Lung (tissue), 12 donors: Measurements from ENCODE around the gene USP3. TPM values are rescaled to one million over a fixed set of nuclear protein-coding genes. Genes with fewer than 3 reads are reported as not detected.

Experiments
- ATAC-seq: fragments of 200-7000 bp; cut with Tn5 transposase; one replicate; pipeline ENCODE4 v1.9.1; 2020; ENCODE audit warnings: moderate number of reproducible peaks; ENCODE audit not compliant: insufficient read depth, low FRiP score
- DNase-seq, 3 donors: peaks; one replicate each; pipeline ENCODE4 v3.0.0-alpha.2; 2013 to 2017
- H3K27ac ChIP-seq, 2 donors: one replicate each; pipeline ENCODE4 v1.5.1; 2013; ENCODE audit warnings: mild to moderate bottlenecking in 2 of 2, moderate library complexity in 2 of 2, control low read depth in 1 of 2, inconsistent platforms in 1 of 2, low read depth in 1 of 2, low read length in 1 of 2
- H3K27me3 ChIP-seq, 3 donors: one replicate each; pipeline ENCODE4 v1.5.1; 2013; ENCODE audit warnings: low read length in 2 of 3; ENCODE audit not compliant: control insufficient read depth in 3 of 3, insufficient read depth in 3 of 3
- H3K36me3 ChIP-seq, 4 donors: one replicate each; pipeline ENCODE4 v1.5.1; 2013; ENCODE audit warnings: low read length in 4 of 4, mild to moderate bottlenecking in 1 of 4, moderate library complexity in 1 of 4; ENCODE audit not compliant: control insufficient read depth in 4 of 4, insufficient read depth in 4 of 4
- H3K4me1 ChIP-seq, 5 donors: one replicate each; pipeline ENCODE4 v1.5.1; 2013; ENCODE audit warnings: low read length in 5 of 5, mild to moderate bottlenecking in 2 of 5, moderate library complexity in 1 of 5; ENCODE audit not compliant: control insufficient read depth in 5 of 5, insufficient read depth in 5 of 5
- H3K4me3 ChIP-seq: one replicate; pipeline ENCODE4 v1.5.1; 2013; ENCODE audit warnings: mild to moderate bottlenecking, control low read depth, moderate library complexity
- H3K9ac ChIP-seq, 2 donors: one replicate each; pipeline ENCODE4 v1.5.1; 2013; ENCODE audit warnings: low read length in 2 of 2, control low read depth in 1 of 2; ENCODE audit not compliant: insufficient read depth in 1 of 2
- H3K9me3 ChIP-seq, 4 donors: one replicate each; pipeline ENCODE4 v1.5.1; 2013; ENCODE audit warnings: low read length in 3 of 4, mild to moderate bottlenecking in 1 of 4, moderate library complexity in 1 of 4; ENCODE audit not compliant: control insufficient read depth in 4 of 4, insufficient read depth in 3 of 4
- CTCF ChIP-seq: IDR thresholded peaks from 2 replicates; pipeline ENCODE4 v1.5.1; 2012; ENCODE audit warnings: mild to moderate bottlenecking; ENCODE audit errors: control extremely low read depth, extremely low read depth
- WGBS, 2 donors: extraction: QIAGEN DNeasy Blood & Tissue Kit; methylation state at CpG; one replicate each; pipeline ENCODE4 v1.1.7; 2013; 5-methylcytosine and 5-hydroxymethylcytosine counted together
- polyA plus RNA-seq, 2 donors: library from polyadenylated mRNA; stranded (reverse); fragments of 200-250 nt; gene quantifications; one replicate each; pipeline ENCODE4 v1.2.1, GENCODE V29; 2013
- total RNA-seq, 2 donors: library from RNA; depleted of rRNA in 1 of 2; stranded (reverse); fragments of >200 nt in 1 of 2; gene quantifications; one replicate each; pipeline ENCODE4 v1.2.1, GENCODE V29; 2014 to 2021
- donor health status: control.
- donor health status: control.
- donor health status: Bipolar disorder and iron deficiency.
- donor health status: healthy.
- donor health status: DM: yes; HTN: yes; CAD: no.

USP3 gene
- total and polyA plus RNA-seq, 4 donors: 29.1 to 95.5 (median 49.9) TPM

- Histone ChIP-seq H3K4me3 (no peak overlapping the region), H3K27me3 (no peaks in the 10 kb centered on the region), H3K36me3 (peaks cover 0 to 23% (median 17%) of the 10 kb centered on the region in 4 donors), H3K9me3 (no peaks in the 10 kb centered on the region), H3K9ac (no peak overlapping the region), H3K27ac (peak overlapping the region in 1 of 2 donors; percentile 15), H3K4me1 (peaks cover 0 to 23% (median 6%) of the 10 kb centered on the region in 5 donors)
- no peak for ATAC-seq
- 25 to 37% methylated on average over 2 of the region's 2 CpGs for WGBS, 2 donors
- no peak for DNase-seq
- TF ChIP-seq CTCF: no peak
Measured at GRCh38 chr15:63606308-63606707, 101.9 kb downstream of the USP3 start.

- DNase-seq (no peak), ATAC-seq (no peak)
- 96 to 97% methylated on average over 15 of the region's 15 CpGs for WGBS, 2 donors
- H3K27me3 ChIP-seq: no peaks in the 10 kb centered on the region
- H3K4me1 ChIP-seq: peaks cover 0 to 19% (median 6%) of the 10 kb centered on the region in 5 donors
- H3K27ac ChIP-seq: no peak overlapping the region
- H3K36me3 ChIP-seq: peaks cover 10 to 31% (median 23%) of the 10 kb centered on the region in 4 donors
- no peak overlapping the region for H3K9ac ChIP-seq
- no peak for TF ChIP-seq CTCF
- no peaks in the 10 kb centered on the region for H3K9me3 ChIP-seq
- no peak overlapping the region for H3K4me3 ChIP-seq
Measured at GRCh38 chr15:63608989-63609388, 104.6 kb downstream of the USP3 start.

GRCh38 chr15:63609448-63609847 is 105.1 kb downstream of the USP3 start:
- Histone ChIP-seq H3K27ac (no peak overlapping the region), H3K36me3 (peaks cover 15 to 32% (median 24%) of the 10 kb centered on the region in 4 donors), H3K4me1 (peaks cover 0 to 19% (median 6%) of the 10 kb centered on the region in 5 donors), H3K9me3 (no peaks in the 10 kb centered on the region), H3K9ac (no peak overlapping the region), H3K27me3 (no peaks in the 10 kb centered on the region), H3K4me3 (no peak overlapping the region)
- 86 to 89% methylated on average over 6 of the region's 6 CpGs for WGBS, 2 donors
- no peak for TF ChIP-seq CTCF
- ATAC-seq: no peak
- DNase-seq: no peak

- peak; percentile 66 for ATAC-seq
- WGBS, 2 donors: 5 to 7% methylated on average over 6 of the region's 6 CpGs
Measured at GRCh38 chr15:63610209-63610841, 105.9 kb downstream of the USP3 start.

More at GRCh38 chr15:63610209-63610841, 105.9 kb downstream of the USP3 start:
- H3K27ac ChIP-seq: peak overlapping the region in 1 of 2 donors; percentile 33
- H3K36me3 ChIP-seq: peaks cover 16 to 38% (median 27%) of the 10 kb centered on the region in 4 donors
- no peak overlapping the region for H3K4me3 ChIP-seq
- H3K4me1 ChIP-seq: peaks cover 0 to 19% (median 6%) of the 10 kb centered on the region in 5 donors
- peak overlapping the region in 1 of 2 donors; percentile 6 for H3K9ac ChIP-seq
- H3K9me3 ChIP-seq: no peaks in the 10 kb centered on the region
- H3K27me3 ChIP-seq: no peaks in the 10 kb centered on the region
- peak; percentile 69 to 82 (median 79) for DNase-seq
- TF ChIP-seq CTCF: peak; percentile 73
